Hepatocyte (in vitro differentiated cells): ENCODE measurements around the gene NHLRC4. TPM values are rescaled to one million over a fixed set of nuclear protein-coding genes. Genes with fewer than 3 reads are reported as not detected.

Experiments
- DNase-seq: peaks from one replicate; pipeline ENCODE4 v3.0.0-alpha.2; 2016; ENCODE audit warnings: low spot score
- H2AFZ ChIP-seq: fragments of 200-600 bp; sonication (generic); 2 replicates; pipeline ENCODE4 v1.6.0; 2016; ENCODE audit warnings: antibody characterized with exemption, mild to moderate bottlenecking
- H3K27ac ChIP-seq: fragments of 200-600 bp; sonication (generic); 2 replicates; pipeline ENCODE4 v1.5.1; 2016; ENCODE audit warnings: mild to moderate bottlenecking
- H3K27me3 ChIP-seq: fragments of 200-600 bp; sonication (generic); 2 replicates; pipeline ENCODE4 v1.6.1; 2016
- H3K36me3 ChIP-seq: fragments of 200-600 bp; sonication (generic); replicated peaks from 2 replicates; pipeline ENCODE4 v1.5.1; 2016; ENCODE audit warnings: low read depth; ENCODE audit not compliant: insufficient read depth
- H3K4me1 ChIP-seq: fragments of 200-600 bp; sonication (generic); 2 replicates; pipeline ENCODE4 v1.5.1; 2016; ENCODE audit warnings: mild to moderate bottlenecking, moderate library complexity; ENCODE audit not compliant: insufficient read depth
- H3K4me2 ChIP-seq: fragments of 200-600 bp; sonication (generic); 2 replicates; pipeline ENCODE4 v1.6.0; 2016
- H3K4me3 ChIP-seq: fragments of 200-600 bp; sonication (generic); 2 replicates; pipeline ENCODE4 v1.5.1; 2016; ENCODE audit warnings: mild to moderate bottlenecking
- H3K79me2 ChIP-seq: fragments of 200-600 bp; sonication (generic); 2 replicates; pipeline ENCODE4 v1.6.0; 2017; ENCODE audit warnings: mild to moderate bottlenecking
- H3K9me2 ChIP-seq: fragments of 200-600 bp; sonication (generic); replicated peaks from 2 replicates; pipeline ENCODE4 v1.6.0; 2017; ENCODE audit warnings: mild to moderate bottlenecking; ENCODE audit not compliant: insufficient read depth
- H3K9me3 ChIP-seq: fragments of 200-600 bp; sonication (generic); 2 replicates; pipeline ENCODE4 v1.5.1; 2016; ENCODE audit warnings: low read depth, mild to moderate bottlenecking
- H4K20me1 ChIP-seq: fragments of 200-600 bp; sonication (generic); 2 replicates; pipeline ENCODE4 v1.6.0; 2016; ENCODE audit warnings: mild to moderate bottlenecking; ENCODE audit not compliant: insufficient read depth, poor library complexity, severe bottlenecking
- EZH2 ChIP-seq: fragments of 200-600 bp; sonication (generic); IDR thresholded peaks from 2 replicates; pipeline ENCODE4 v1.6.1; 2016; ENCODE audit warnings: antibody characterized with exemption, mild to moderate bottlenecking, borderline replicate concordance
- EZH2phosphoT487 ChIP-seq: fragments of 200-600 bp; sonication (generic); IDR thresholded peaks from one replicate; pipeline ENCODE4 v1.6.1; 2018; ENCODE audit warnings: antibody characterized with exemption, mild to moderate bottlenecking, low read depth, moderate library complexity; ENCODE audit not compliant: unreplicated experiment, severe bottlenecking
- WGBS: methylation state at CpG from one replicate; pipeline ENCODE4 v1.1.6; 2016; ENCODE audit warnings: low lambda C conversion rate; ENCODE audit errors: missing lambda C conversion rate; 5-methylcytosine and 5-hydroxymethylcytosine counted together
- microRNA-seq: library from miRNA; unstranded; fragments of <30 nt; microRNA quantifications from one replicate; pipeline ENCODE4, GENCODE V29; 2017
- polyA plus RNA-seq: library from polyadenylated mRNA; unstranded; fragments of >200 nt; fragmentation: Nextera tagmentation; extraction: Ambion mirVana; gene quantifications from 2 replicates; pipeline ENCODE4 v1.2.1, GENCODE V29; 2016
- small RNA-seq: library from RNA; depleted of rRNA; stranded (forward); fragments of <200 nt; gene quantifications from one replicate; pipeline ENCODE3, GENCODE V24; 2014
- total RNA-seq: library from RNA; depleted of rRNA; stranded (reverse); fragments of >200 nt; gene quantifications from 2 replicates; pipeline ENCODE4 v1.2.3, GENCODE V29; 2014
- TF ChIP-seq, protein P1 (sequence below): fragments of 200-600 bp; sonication (generic); IDR thresholded peaks from 2 replicates; pipeline ENCODE4 v1.5.1; 2016; ENCODE audit warnings: antibody characterized with exemption, mild to moderate bottlenecking; ENCODE audit not compliant: poor library complexity

NHLRC4 gene
- total and polyA plus RNA-seq, 2 experiments from 2014 or later = 0.25 to 1.2 TPM

- WGBS = 94% methylated on average over 16 of the region's 16 CpGs
- H3K36me3 ChIP-seq = no peaks in the 10 kb centered on the region
Observed at GRCh38 chr16:617855-618254, 51.0 kb downstream of the NHLRC4 start.

More at GRCh38 chr16:617855-618254, 51.0 kb downstream of the NHLRC4 start:
- no peak overlapping the region for H2AFZ ChIP-seq
- TF ChIP-seq EZH2phosphoT487 = no peak
- TF ChIP-seq, protein P1, sequence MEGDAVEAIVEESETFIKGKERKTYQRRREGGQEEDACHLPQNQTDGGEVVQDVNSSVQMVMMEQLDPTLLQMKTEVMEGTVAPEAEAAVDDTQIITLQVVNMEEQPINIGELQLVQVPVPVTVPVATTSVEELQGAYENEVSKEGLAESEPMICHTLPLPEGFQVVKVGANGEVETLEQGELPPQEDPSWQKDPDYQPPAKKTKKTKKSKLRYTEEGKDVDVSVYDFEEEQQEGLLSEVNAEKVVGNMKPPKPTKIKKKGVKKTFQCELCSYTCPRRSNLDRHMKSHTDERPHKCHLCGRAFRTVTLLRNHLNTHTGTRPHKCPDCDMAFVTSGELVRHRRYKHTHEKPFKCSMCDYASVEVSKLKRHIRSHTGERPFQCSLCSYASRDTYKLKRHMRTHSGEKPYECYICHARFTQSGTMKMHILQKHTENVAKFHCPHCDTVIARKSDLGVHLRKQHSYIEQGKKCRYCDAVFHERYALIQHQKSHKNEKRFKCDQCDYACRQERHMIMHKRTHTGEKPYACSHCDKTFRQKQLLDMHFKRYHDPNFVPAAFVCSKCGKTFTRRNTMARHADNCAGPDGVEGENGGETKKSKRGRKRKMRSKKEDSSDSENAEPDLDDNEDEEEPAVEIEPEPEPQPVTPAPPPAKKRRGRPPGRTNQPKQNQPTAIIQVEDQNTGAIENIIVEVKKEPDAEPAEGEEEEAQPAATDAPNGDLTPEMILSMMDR = no peak
- TF ChIP-seq EZH2 = no peak
- no peak overlapping the region for H3K4me2 ChIP-seq
- DNase-seq = no peak
- H3K27me3 ChIP-seq = no peaks in the 10 kb centered on the region
- H3K4me1 ChIP-seq = no peaks in the 10 kb centered on the region
- peaks cover 8% of the 10 kb centered on the region for H4K20me1 ChIP-seq
- H3K9me2 ChIP-seq = no peaks in the 10 kb centered on the region
- no peak overlapping the region for H3K27ac ChIP-seq
- H3K4me3 ChIP-seq = no peak overlapping the region
- H3K79me2 ChIP-seq = peaks cover 19% of the 10 kb centered on the region
- no peaks in the 10 kb centered on the region for H3K9me3 ChIP-seq

Small RNA genes lying within 50 kb of the gene (microRNA-seq; reads per million reads assigned to microRNA genes)
- gene MIR3176 (2.7 reads per million), gene MIR5587 (2.7 reads per million)

Small RNA genes lying within 50 kb of the gene (small RNA-seq; reads per million reads assigned to genes)
- 0.40 reads per million, percentile 26 among the genes with 10 or more reads in this experiment for gene MIR3176
- gene MIR5587 = 0.28 reads per million
- gene Z98883.1 = not detected

Other genes starting within 250 kb of the NHLRC4 start
- 22.5 and 27.2 TPM in 2 replicates for gene AXIN1, start 214.3 kb upstream of the NHLRC4 start, total RNA-seq
- 16.1 and 22.5 TPM in 2 replicates for gene AXIN1, start 214.3 kb upstream of the NHLRC4 start, polyA plus RNA-seq
- gene MRPL28, start 196.5 kb upstream of the NHLRC4 start, total RNA-seq = 80.0 and 88.1 TPM in 2 replicates
- 126 and 144 TPM in 2 replicates for gene MRPL28, start 196.5 kb upstream of the NHLRC4 start, polyA plus RNA-seq
- 130 and 133 TPM in 2 replicates for gene PGAP6, start 185.0 kb upstream of the NHLRC4 start, total RNA-seq
- 205 and 229 TPM in 2 replicates for gene PGAP6, start 185.0 kb upstream of the NHLRC4 start, polyA plus RNA-seq
- 168 and 227 TPM in 2 replicates for gene NME4, start 169.8 kb upstream of the NHLRC4 start, total RNA-seq
- gene NME4, start 169.8 kb upstream of the NHLRC4 start, polyA plus RNA-seq = 543 and 611 TPM in 2 replicates
- 29.4 and 54.5 TPM in 2 replicates for gene DECR2, start 165.1 kb upstream of the NHLRC4 start, total RNA-seq
- gene DECR2, start 165.1 kb upstream of the NHLRC4 start, polyA plus RNA-seq = 80.5 and 107 TPM in 2 replicates
- 39.9 and 47.3 TPM in 2 replicates for gene RAB11FIP3, start 141.4 kb upstream of the NHLRC4 start, total RNA-seq
- 72.8 and 81.0 TPM in 2 replicates for gene RAB11FIP3, start 141.4 kb upstream of the NHLRC4 start, polyA plus RNA-seq
- 41.7 and 51.0 TPM in 2 replicates for gene CAPN15, start 39.3 kb upstream of the NHLRC4 start, total RNA-seq
- 42.7 and 47.9 TPM in 2 replicates for gene CAPN15, start 39.3 kb upstream of the NHLRC4 start, polyA plus RNA-seq
- gene PRR35, start 6.6 kb upstream of the NHLRC4 start, total RNA-seq = not detected in 2 replicates
- gene PRR35, start 6.6 kb upstream of the NHLRC4 start, polyA plus RNA-seq = not detected in 2 replicates
- 26.7 and 30.0 TPM in 2 replicates for gene PIGQ, start 3.0 kb downstream of the NHLRC4 start, total RNA-seq
- 58.6 and 64.6 TPM in 2 replicates for gene PIGQ, start 3.0 kb downstream of the NHLRC4 start, polyA plus RNA-seq
- 28.4 and 30.2 TPM in 2 replicates for gene RAB40C, start 23.1 kb downstream of the NHLRC4 start, total RNA-seq
- 30.8 and 32.7 TPM in 2 replicates for gene RAB40C, start 23.1 kb downstream of the NHLRC4 start, polyA plus RNA-seq
- gene WFIKKN1, start 64.0 kb downstream of the NHLRC4 start, total RNA-seq = 0.24 and 0.43 TPM in 2 replicates
- gene WFIKKN1, start 64.0 kb downstream of the NHLRC4 start, polyA plus RNA-seq = 0.88 and 2.1 TPM in 2 replicates
- 75.4 and 77.9 TPM in 2 replicates for gene METTL26, start 69.3 kb downstream of the NHLRC4 start, total RNA-seq
- gene METTL26, start 69.3 kb downstream of the NHLRC4 start, polyA plus RNA-seq = 151 and 155 TPM in 2 replicates
- gene MCRIP2, start 74.8 kb downstream of the NHLRC4 start, total RNA-seq = 43.0 and 61.4 TPM in 2 replicates
- 95.2 and 100 TPM in 2 replicates for gene MCRIP2, start 74.8 kb downstream of the NHLRC4 start, polyA plus RNA-seq
- 6.4 and 14.4 TPM in 2 replicates for gene WDR90, start 82.4 kb downstream of the NHLRC4 start, total RNA-seq
- gene WDR90, start 82.4 kb downstream of the NHLRC4 start, polyA plus RNA-seq = 25.1 and 30.3 TPM in 2 replicates
- gene RHOT2, start 101.1 kb downstream of the NHLRC4 start, total RNA-seq = 41.8 and 63.2 TPM in 2 replicates
- 158 and 201 TPM in 2 replicates for gene RHOT2, start 101.1 kb downstream of the NHLRC4 start, polyA plus RNA-seq
- gene RHBDL1, start 108.7 kb downstream of the NHLRC4 start, total RNA-seq = 2.3 and 3.4 TPM in 2 replicates
- 4.2 and 8.1 TPM in 2 replicates for gene RHBDL1, start 108.7 kb downstream of the NHLRC4 start, polyA plus RNA-seq
- gene STUB1, start 113.4 kb downstream of the NHLRC4 start, total RNA-seq = 116 TPM in 2 replicates
- gene STUB1, start 113.4 kb downstream of the NHLRC4 start, polyA plus RNA-seq = 231 and 249 TPM in 2 replicates
- 44.3 and 47.8 TPM in 2 replicates for gene JMJD8, start 117.3 kb downstream of the NHLRC4 start, total RNA-seq
- gene JMJD8, start 117.3 kb downstream of the NHLRC4 start, polyA plus RNA-seq = 83.4 and 84.3 TPM in 2 replicates
- gene WDR24, start 123.4 kb downstream of the NHLRC4 start, total RNA-seq = 6.7 and 15.1 TPM in 2 replicates
- 22.2 and 24.0 TPM in 2 replicates for gene WDR24, start 123.4 kb downstream of the NHLRC4 start, polyA plus RNA-seq
- gene FBXL16, start 138.8 kb downstream of the NHLRC4 start, total RNA-seq = 0.07 and 0.28 TPM in 2 replicates
- 0.28 and 0.38 TPM in 2 replicates for gene FBXL16, start 138.8 kb downstream of the NHLRC4 start, polyA plus RNA-seq
- gene METRN, start 148.1 kb downstream of the NHLRC4 start, total RNA-seq = 8.3 and 22.7 TPM in 2 replicates
- gene METRN, start 148.1 kb downstream of the NHLRC4 start, polyA plus RNA-seq = 68.1 and 80.4 TPM in 2 replicates
- 32.0 and 38.8 TPM in 2 replicates for gene ANTKMT, start 154.1 kb downstream of the NHLRC4 start, total RNA-seq
- 81.0 and 81.8 TPM in 2 replicates for gene ANTKMT, start 154.1 kb downstream of the NHLRC4 start, polyA plus RNA-seq
- gene CCDC78, start 159.4 kb downstream of the NHLRC4 start, total RNA-seq = 2.2 and 3.4 TPM in 2 replicates
- gene CCDC78, start 159.4 kb downstream of the NHLRC4 start, polyA plus RNA-seq = 5.8 and 6.8 TPM in 2 replicates
- 14.5 and 15.5 TPM in 2 replicates for gene HAGHL, start 160.1 kb downstream of the NHLRC4 start, total RNA-seq
- gene HAGHL, start 160.1 kb downstream of the NHLRC4 start, polyA plus RNA-seq = 31.5 and 32.3 TPM in 2 replicates
- gene CIAO3, start 174.0 kb downstream of the NHLRC4 start, total RNA-seq = 28.5 and 39.0 TPM in 2 replicates
- gene CIAO3, start 174.0 kb downstream of the NHLRC4 start, polyA plus RNA-seq = 42.8 and 61.8 TPM in 2 replicates
- gene MSLN, start 193.7 kb downstream of the NHLRC4 start, total RNA-seq = 2.4 and 2.5 TPM in 2 replicates
- 5.6 and 8.0 TPM in 2 replicates for gene MSLN, start 193.7 kb downstream of the NHLRC4 start, polyA plus RNA-seq
- 25.2 and 27.6 TPM in 2 replicates for gene RPUSD1, start 221.4 kb downstream of the NHLRC4 start, total RNA-seq
- 34.5 and 37.8 TPM in 2 replicates for gene RPUSD1, start 221.4 kb downstream of the NHLRC4 start, polyA plus RNA-seq
- gene CHTF18, start 221.6 kb downstream of the NHLRC4 start, total RNA-seq = 5.1 and 9.7 TPM in 2 replicates
- 18.1 and 21.6 TPM in 2 replicates for gene CHTF18, start 221.6 kb downstream of the NHLRC4 start, polyA plus RNA-seq
- gene GNG13, start 233.7 kb downstream of the NHLRC4 start, total RNA-seq = not detected in 2 replicates
- not detected in 2 replicates for gene GNG13, start 233.7 kb downstream of the NHLRC4 start, polyA plus RNA-seq